T follicular helper cell (primary cell): ENCODE measurements around the gene DDR2.

Source experiments
- DNase-seq: peaks from one replicate; pipeline ENCODE4 v3.0.0-alpha.2; 2020; ENCODE audit warnings: low read depth

The DDR2 gene

DNA sequence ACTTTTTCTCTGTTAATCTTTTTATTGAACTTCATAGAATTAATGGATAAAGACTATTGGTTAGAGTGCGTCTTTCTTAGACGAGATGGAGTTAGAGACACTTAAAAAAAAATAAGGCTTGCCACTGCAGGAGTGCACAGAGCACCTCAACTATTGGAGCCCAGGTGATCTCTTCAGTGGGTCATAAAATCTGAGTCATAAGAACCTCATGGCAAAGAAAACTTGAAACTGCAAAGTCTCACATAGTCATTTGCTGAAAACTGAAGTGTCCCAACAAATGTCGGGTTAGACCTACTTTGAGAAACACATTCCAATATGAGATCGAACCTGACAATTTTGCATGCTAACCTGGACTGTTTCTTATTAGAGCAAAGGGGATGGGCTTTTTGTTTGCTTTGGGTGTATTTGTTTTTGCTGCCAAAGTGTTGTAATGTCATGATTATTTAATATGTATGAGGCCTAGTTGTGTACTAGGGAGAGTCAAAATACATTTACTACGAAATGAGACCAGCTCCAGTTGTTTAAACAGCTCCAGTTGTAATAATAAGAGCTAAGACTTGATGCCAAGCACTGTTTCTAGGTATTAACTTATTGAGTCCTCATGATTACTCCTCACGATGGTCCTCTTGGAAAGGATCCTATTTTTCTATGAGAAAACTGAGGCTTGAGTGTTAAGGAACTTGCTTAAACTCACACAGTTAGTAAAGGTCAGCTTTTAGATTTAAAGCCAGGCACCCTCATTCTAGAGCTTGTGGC, 65.1 kb downstream of the DDR2 start:
- no peak for DNase-seq

DNA sequence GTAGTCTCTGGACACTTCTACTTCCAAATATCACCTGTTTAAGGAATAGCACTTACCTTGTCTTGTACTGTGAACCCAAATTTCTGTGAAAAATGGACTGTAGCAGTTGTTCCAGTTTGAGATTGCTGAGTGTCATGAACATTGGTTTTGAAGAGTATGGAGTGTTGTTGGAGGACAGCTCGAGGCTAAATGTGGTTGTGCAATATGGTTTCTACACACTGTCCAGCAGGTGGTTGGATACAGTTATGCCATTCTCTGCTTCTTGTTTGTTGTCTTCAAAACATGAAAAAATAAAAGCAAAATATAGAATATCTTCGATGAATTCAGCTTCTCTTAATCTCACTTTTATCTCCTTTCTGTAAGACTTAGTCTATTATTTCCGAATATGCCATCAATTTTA, 67.1 kb downstream of the DDR2 start:
- no peak for DNase-seq

DNA sequence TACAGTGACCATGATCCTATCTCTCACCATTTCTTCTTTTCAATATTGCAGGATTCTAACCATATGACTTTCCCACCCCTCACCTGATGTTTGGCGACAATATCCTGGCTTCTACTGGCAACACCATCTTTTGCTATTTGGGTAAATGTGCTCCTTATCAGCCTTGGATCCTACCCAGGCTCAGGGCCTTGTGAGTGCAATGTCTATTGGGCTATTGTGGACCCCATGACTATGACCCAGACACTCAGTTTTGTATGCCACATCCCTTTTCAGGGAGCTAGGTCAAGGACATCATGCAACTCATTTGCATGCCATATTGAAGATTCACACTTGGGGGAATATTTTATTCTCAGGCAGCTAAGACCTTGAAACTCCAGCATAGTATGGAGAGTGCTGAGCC, 67.9 kb downstream of the DDR2 start:
- DNase-seq, result no peak

DNA sequence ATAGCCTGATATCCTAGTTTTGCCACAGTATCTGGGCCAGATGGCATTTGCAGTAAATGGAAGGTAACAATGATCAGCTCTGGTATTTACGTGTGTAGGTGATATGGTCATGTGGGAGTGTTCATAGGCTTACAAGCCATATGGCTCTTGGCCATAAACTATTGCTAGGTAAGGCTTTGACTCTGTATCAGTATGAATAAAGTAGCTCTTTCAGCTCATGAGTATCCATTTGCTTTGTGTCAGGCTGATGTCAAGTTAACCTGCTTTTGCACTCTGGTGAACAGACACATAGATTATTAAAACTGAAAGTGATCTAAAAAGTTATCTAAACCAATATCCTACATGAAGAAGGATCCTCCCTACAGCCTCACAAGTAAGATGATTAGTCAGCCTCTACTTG, 69.0 kb downstream of the DDR2 start:
- no peak for DNase-seq

DNA sequence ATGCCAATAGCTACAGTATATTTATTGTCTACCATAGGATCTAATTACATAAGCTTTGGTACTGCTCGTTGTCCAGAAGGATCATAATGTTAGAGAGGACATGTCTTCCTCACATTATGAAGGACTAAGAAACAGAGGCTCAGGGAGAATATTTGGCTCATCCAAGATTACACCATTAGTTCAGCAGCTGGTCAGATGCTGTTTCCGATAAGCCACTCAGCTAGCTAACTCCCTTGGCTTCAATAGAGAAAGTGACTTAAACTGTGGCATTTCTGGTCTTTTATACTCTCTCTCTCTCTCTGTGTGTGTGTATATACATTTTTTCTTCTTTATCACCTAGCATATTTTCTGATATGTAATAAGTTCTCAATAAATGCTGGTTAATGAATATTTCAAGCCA, 70.4 kb downstream of the DDR2 start:
- no peak for DNase-seq

DNA sequence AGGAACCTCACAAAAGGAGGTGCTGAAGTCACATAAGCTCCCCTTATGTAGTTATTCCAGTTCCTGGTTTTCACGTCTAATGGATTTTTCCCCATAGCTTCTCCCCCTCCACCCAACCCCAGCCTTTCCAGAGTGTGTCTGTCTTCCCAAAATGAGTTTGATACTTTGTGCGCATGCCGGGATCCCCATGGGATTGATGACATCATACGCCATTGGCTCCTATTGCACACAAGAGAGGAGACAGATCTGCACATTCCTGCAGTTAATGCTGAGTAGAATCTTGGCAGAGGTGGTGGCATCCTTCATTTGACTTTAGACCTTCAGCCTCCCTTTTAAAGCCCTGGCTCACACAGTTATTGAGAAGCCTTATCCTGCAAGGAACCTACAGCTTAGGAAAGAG, 71.4 kb downstream of the DDR2 start:
- no peak for DNase-seq

DNA sequence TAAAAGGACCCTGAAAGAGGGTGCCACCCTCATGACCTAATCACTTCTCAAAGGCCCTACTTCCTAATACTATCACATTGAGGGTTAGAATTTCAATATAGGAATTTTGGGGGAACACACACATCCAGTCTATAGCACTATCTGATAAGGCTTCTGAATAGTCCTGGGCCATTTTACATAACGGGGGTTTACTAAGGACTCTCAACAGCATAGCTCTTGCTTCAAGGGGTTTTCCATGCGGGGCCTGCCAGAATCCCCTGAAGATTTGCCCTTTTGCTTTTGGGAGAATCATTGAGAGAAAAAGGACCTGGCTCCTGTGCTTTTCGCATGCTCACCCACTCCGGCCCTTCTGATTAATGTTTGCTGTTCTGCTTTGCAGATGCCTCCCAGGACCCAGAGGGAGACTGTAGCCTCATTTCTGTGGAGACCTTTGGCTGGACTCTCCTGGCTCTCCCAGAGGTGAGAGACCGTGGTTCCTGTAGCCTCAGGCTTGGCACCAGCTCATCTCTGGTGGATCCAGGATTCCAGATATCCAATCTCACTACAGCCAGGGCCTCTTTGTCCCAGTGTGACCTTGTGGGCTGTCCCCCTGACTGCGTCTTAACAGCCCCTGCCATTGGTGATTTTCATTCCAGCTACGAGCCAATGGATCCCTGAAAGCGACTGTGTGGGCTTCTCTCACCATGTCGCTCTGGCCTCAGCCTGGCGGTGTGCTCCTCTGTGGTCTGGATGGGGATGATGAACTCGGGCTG, 72.6 kb downstream of the DDR2 start:
- DNase-seq, result no peak

DNA sequence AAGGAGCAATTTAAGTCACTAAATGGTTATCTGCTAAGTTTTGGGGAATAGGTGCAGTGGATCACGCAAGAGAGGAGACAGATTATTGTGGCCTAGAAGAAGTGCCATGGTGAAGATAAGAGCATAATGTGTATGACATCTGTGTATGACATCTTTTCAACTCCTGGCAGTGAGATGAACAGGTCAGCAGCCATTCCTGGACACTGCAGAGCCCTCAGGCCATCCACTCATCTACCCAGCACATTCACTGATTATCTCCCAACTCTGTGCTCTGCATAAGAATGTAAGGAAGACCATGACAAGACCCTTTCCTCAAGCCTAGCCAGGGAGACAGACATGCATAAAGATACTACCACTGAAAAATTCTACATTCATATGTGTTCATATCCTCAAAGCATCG, 73.7 kb downstream of the DDR2 start:
- no peak for DNase-seq

DNA sequence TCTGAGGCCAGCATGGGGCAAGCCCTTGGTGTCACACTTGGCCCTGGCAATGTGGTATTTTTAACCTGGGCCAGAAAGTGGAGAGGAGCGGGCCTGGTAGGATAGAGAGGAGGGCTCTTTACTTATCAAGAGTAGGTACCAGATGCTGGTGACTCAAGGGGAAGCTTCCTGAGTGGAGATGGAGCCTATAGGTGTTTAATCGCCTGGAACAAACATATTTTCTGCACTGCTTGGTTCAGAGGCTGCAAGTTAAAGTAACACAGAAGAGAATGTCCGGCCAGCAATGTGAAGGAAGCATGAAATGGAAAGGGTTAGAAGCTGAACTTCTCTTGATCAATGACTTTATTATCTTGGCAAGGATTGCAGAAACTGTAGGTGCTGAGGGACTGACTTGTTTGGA, 74.3 kb downstream of the DDR2 start:
- DNase-seq, result no peak

DNA sequence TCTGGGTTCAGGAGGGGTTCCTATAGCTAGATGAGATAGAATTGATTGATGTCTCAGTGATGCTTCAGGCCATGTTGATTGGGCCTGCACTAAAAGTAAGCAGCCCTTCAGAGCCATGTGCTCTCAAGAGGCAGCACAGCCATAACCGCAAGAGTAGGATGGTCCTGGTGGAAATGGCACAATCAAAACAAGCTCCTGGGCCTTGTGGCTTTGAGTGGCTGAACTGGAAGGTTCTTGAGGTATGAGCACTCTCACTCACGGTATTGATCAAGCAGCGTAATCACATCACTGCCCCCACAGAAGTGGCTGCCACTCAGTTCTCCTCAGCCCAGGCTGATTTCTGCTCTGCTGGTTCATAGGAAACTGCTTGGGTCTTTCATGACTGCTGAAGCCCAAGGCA, 76.0 kb downstream of the DDR2 start:
- no peak for DNase-seq

DNA sequence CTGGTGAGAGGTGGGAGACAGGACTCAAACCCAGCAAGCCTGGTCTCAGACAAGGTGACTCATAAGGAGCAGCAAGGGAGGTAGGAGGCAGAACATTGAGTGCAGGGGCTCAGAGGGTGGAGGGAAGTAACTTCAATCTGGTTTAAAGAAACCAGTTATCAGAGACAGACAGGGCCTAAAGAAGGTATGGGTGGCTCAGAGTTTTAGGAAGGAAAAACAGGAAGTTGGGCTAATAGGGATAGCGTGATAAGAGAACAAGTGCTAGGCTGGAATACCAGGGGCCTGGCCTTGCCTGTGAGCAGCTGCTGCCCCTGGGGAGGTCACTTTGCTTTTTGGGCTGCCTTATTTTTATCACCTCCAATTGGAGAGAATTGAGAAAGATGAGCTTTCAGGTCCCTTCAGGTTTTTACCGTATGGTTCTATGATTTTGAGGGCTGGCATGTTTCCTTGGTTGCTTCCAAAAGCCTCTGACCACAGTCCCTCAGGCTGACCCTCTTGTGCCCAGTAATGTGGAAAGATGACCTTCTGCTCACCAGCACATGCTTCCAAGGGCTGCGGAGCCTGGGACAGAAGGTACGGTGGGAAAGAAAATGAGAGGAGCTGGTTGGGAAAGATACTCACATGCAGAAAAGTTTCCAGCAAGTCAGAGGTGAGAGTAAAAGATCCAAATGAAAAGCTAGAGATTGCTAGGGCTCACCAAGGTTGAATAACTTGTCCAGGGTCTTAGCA, 77.0 kb downstream of the DDR2 start:
- no peak for DNase-seq

DNA sequence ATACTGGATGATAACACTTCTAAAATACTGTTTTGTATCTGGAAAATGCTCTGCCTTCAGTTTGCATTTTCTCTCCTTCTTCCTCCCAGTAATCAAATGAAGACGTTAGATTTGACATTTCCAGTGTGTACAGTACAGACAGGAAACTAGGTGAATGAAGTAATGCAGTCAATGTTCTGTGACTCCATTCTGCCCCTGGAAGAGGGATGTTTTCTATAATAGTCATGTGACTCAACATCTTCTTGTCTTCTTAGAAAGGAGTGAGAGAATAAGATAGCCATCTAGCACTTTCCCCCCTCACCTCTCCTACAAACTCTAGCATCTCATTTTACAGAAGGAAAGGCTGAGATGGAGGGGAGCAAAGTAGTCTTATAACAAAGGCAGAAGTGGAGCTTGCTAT, 77.6 kb downstream of the DDR2 start:
- DNase-seq, result no peak

DNA sequence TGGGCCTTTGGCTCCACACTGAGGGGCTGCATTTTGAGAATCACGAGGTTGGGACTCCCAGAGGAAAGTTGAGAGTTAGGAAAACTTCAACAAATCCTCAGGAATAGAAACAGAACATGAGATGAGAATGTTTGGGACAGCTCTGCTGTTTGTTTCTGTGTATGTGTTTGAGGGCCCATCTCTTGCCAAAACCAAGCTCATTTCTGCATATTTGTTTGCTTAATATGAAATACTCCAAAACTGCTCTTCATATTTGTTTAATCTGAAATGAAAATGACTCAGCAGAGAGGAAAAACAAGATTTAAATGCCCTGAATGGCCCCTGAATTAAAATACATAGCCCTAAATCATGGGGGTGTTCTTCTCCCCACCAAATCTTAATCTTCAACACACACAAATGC, 78.1 kb downstream of the DDR2 start:
- no peak for DNase-seq

DNA sequence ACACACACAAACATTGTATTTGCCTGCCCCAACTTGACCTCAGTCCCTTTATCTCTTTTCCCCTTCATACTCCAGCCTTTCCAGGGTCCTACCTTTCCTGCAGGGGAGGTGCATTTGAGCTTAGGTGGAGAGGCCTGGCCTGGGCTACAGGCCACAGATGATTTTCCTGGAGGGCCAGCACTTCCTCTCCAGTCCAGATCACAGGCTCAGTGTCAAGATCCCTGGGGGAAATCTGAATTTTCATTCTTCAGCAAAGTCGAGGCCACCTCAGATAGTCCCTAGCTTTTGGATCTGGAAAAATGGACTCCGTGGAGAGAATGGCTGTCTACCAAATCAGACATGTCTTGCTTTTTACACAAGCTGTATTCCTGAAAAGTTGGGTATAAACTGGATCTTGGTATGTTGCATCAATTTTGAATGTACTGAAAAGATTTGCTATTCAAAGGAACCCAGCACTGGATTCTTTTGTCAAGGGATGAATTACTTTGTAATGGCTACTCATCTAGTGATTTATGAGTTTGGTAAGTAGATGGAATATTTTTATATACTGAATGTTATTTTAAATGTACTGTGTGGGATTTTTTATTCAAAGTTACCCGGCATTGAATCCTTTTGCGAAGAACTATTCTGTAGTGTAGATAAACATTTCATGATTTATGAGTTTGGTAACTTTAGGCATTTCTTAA, 78.7 kb downstream of the DDR2 start:
- DNase-seq, result no peak

DNA sequence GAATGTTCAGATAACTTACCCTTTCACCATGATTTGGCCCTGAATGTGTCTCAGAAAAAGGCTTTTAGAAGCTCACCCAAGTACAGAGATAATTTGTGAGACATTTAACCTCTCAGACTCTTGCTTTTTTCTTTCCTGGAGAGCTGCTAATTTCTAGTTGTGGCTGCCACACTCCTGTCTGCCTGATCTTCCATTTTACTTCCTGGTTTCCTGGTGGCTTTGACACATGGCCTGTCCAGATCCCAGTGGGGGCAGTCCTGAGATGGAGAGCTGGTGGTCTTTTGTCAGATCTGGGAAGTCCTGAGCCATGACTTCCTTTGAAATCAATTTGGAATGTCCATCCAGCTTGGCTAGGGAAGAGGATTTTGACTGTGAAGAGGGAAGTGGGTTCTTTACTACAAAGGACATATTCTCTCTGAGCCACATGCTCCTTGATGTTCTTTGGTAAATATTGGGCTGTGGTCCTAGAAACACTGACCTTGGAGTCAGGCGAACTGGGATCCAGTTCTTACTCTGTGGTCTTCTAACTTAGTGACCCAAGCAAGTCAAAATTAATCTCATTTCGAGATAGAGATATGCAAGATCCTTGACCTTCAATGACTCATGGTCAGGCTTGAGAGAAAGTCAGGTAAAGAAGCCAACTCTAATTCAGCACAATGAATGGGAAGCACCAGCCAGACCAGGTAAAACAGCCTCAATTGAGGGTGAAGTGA, 80.2 kb downstream of the DDR2 start:
- no peak for DNase-seq

DNA sequence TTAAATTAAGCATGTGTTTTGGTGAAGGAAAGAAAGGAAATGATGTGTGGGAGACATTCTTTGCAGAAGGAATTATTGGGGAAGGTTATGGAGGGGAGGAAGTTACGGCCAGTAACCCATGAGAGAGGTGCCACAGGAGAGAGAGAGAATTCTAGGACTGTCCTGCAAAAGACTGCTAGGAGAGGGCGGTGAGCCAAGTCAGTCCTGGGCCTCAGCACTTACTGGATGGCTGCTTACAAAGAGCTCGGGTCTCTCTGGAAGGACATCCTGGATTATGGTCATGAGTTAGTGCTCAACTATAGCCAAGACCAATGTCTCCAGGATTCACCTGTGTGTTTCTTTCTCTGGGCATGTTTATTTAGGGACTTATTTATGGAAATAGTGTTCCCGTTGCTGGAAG, 83.9 kb downstream of the DDR2 start:
- no peak for DNase-seq

DNA sequence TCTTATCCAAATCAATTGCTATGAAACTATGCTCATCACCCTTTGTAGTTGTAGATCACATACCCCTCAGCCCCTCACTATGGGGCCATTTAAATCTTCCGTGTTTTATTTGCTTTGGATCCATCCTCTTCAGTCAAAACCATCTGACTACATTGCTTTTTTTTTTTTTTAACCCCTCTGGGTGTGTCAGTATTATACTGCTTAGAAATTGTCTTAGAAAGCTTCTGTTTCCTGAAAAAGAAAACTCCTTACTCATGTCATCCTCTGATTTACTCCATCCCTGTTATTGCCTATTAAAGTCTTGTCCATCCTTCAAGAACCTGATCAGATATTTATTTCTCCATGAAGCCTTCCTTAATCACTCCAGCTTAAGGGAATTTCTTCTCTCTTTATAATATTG, 84.3 kb downstream of the DDR2 start:
- no peak for DNase-seq

DNA sequence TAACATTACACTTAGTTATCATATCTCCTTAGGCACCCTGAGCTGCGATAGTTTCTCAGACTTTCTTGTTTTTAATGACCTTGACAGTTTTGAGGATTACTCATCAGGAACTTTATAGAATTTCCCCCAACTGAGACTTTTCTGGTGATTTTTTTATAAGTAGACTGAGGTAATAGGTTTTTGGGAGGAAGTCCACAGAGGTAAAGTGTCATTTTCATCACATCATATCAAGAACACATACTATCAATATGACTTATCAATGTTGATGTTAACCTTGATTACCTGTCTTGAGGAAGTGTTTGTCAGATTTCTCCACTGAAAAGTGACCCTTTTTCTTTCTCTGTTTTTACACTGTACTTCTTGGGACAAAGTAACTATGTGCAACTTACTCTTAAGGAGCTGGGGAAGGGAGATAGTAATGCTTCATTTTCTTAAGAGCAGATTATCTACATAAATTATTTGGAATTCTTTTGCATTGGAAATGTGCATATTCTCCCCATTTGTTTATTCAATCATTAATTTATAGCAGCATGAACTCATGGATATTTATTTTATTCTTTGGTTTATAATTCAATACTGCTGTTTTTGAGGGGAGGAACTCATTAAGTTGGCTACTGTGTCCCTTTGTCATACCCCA, 85.4 kb downstream of the DDR2 start:
- DNase-seq, result no peak

DNA sequence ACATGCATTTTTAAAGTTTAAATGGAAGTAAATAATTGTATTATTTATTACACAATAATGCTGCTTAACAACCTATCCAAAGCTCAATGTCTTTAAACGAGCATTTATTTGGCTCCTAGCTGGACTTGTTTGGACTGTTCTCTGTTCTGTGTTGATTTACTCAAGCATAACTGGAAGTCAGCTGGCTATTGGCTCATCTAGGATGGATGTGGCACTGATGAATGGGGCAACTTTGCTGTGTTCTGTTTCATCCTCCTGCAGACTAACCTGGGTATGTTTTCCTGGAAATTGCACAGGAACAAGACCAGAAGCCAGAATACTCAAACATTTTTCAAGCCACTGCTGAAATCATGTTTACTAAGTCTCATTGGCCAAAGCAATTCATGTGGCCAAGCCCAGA, 87.4 kb downstream of the DDR2 start:
- DNase-seq, result no peak

DNA sequence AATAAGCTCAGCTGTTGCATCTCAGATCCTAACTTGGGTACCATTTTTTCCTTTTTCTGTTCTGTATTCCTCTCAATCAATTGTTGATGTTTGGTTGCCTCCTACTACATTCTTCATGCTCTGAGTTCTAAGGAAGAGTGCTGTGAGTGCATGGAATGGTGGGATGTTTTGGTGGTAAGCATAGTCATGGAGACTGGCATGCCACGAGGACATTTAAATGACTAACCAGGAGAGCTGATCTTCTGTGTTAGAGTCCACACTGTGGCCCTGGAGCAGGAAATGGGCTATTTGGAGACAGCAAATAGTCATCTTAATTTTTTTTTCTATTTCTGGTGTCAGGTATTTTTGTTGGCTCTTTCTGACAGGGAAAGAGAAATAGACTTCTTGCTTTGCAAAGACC, 88.7 kb downstream of the DDR2 start:
- DNase-seq, result no peak

DNA sequence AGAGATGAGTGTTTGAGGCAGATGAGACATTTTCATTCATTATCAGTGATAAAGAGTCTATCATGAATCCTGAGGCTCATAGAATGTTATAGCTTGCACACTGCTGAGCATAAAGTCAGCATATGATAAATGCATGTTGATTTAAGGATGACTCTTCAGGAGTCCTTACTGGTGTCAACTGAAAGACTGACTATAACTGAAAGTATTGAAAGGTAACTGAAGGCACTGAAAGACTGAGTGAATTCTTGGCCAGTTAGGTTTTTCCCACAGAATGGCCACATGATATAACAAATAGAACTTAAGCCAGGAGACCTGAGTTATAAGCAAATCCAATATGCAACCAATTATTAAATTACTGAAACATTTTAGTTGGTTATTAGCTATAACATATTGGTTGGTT, 89.2 kb downstream of the DDR2 start:
- no peak for DNase-seq
